Tibial nerve (tissue), 4 donors: ENCODE results near the gene HAGHL. TPM values are rescaled to one million over a fixed set of nuclear protein-coding genes. Genes with fewer than 3 reads are reported as not detected.

Experiments used
- DNase-seq, 2 donors: peaks; one replicate each; pipeline ENCODE4 v3.0.0-alpha.2; 2019; ENCODE audit warnings: low spot score in 2 of 2
- H3K27ac ChIP-seq, 4 donors: fragments of 200-600 bp; sonication (generic) in 3 of 4; one replicate each; pipeline ENCODE4 v1.5.1; 2017 to 2019; ENCODE audit warnings: mild to moderate bottlenecking in 1 of 4
- H3K27me3 ChIP-seq, 2 donors: fragments of 200-600 bp; sonication (generic) in 1 of 2; one replicate each; pipeline versions ENCODE4 v1.5.1 to v1.6.0; 2017 to 2019
- H3K36me3 ChIP-seq, 3 donors: fragments of 200-600 bp; sonication (generic); one replicate each; pipeline ENCODE4 v1.5.1; 2018 to 2019
- H3K4me1 ChIP-seq, 4 donors: fragments of 200-600 bp; sonication (generic) in 3 of 4; one replicate each; pipeline ENCODE4 v1.5.1; 2017 to 2019
- H3K4me3 ChIP-seq, 4 donors: fragments of 200-600 bp; sonication (generic) in 3 of 4; one replicate each; pipeline ENCODE4 v1.5.1; 2017 to 2019; ENCODE audit warnings: mild to moderate bottlenecking in 1 of 4, moderate library complexity in 1 of 4
- H3K9me3 ChIP-seq, 4 donors: fragments of 200-600 bp; sonication (generic) in 3 of 4; one replicate each; pipeline ENCODE4 v1.5.1; 2017 to 2019
- CTCF ChIP-seq, 5 experiments: fragments of 200-600 bp in 3 of 5; fragments of 450-650 bp in 2 of 5; sonication (generic) in 3 of 5; IDR thresholded peaks; one replicate each; pipeline ENCODE4 v1.5.1; 2016 to 2019; ENCODE audit warnings: antibody characterized with exemption in 5 of 5, mild to moderate bottlenecking in 3 of 5, moderate library complexity in 2 of 5
- EP300 ChIP-seq, 2 donors: sonication (generic); formaldehyde crosslinking; IDR thresholded peaks; one replicate each; pipeline ENCODE4 v1.6.1; 2017; ENCODE audit warnings: antibody characterized with exemption in 2 of 2, mild to moderate bottlenecking in 1 of 2
- POLR2A ChIP-seq, 2 donors: fragments of 450-650 bp; IDR thresholded peaks; one replicate each; pipeline ENCODE4 v1.6.1; 2017; ENCODE audit warnings: antibody characterized with exemption in 2 of 2, mild to moderate bottlenecking in 2 of 2, moderate library complexity in 2 of 2
- WGBS, 2 donors: methylation state at CpG; one replicate each; pipeline ENCODE4 v1.1.5; 2018; 5-methylcytosine and 5-hydroxymethylcytosine counted together
- total RNA-seq, 4 donors: library from RNA; depleted of rRNA; stranded (reverse); fragments of >200 nt; gene quantifications; one replicate each; pipeline ENCODE4 v1.1.0, GENCODE V29; 2016

HAGHL gene
- total RNA-seq, 4 donors from 2014 or later: 3.5 to 18.0 (median 6.3) TPM

GRCh38 chr16:716200-716568 is 10.7 kb upstream of the HAGHL start:
- Histone ChIP-seq H3K27me3 (peaks cover 0 to 5% of the 10 kb centered on the region in 2 donors), H3K4me1 (peaks cover 0 to 74% (median 43%) of the 10 kb centered on the region in 4 donors), H3K36me3 (no peaks in the 10 kb centered on the region), H3K4me3 (peak overlapping the region; percentile 49 to 89 (median 66)), H3K9me3 (no peaks in the 10 kb centered on the region), H3K27ac (peak overlapping the region; percentile 55 to 88 (median 81))
- DNase-seq: peak in 1 of 2 donors; percentile 38
- peak in 1 of 2 donors; percentile 53 for TF ChIP-seq EP300 (IDR thresholded peaks at IDR 0.05)
- TF ChIP-seq POLR2A (IDR thresholded peaks at IDR 0.05): no peak
- WGBS, 2 donors: 8 to 10% methylated on average over 4 to 7 of the region's 12 CpGs

GRCh38 chr16:716768-717325 is 10.1 kb upstream of the HAGHL start:
- TF ChIP-seq POLR2A (IDR thresholded peaks at IDR 0.05): no peak
- no peak for TF ChIP-seq EP300 (IDR thresholded peaks at IDR 0.05)
- no peak for TF ChIP-seq CTCF (IDR thresholded peaks at IDR 0.05)
- no peak for DNase-seq
- Histone ChIP-seq H3K27me3 (no peaks in the 10 kb centered on the region), H3K9me3 (no peaks in the 10 kb centered on the region), H3K4me3 (peak overlapping the region in 3 of 4 donors; percentile 49 to 89 (median 68)), H3K27ac (peak overlapping the region; percentile 46 to 88 (median 72)), H3K36me3 (no peaks in the 10 kb centered on the region), H3K4me1 (peaks cover 0 to 74% (median 46%) of the 10 kb centered on the region in 4 donors)
- WGBS, 2 donors: 52 to 76% methylated on average over 21 to 28 of the region's 29 CpGs

GRCh38 chr16:717450-718245 is 9.3 kb upstream of the HAGHL start:
- Histone ChIP-seq H3K36me3 (no peaks in the 10 kb centered on the region), H3K4me1 (peaks cover 0 to 77% (median 47%) of the 10 kb centered on the region in 4 donors), H3K27me3 (no peaks in the 10 kb centered on the region), H3K4me3 (peak overlapping the region in 1 of 4 donors; percentile 89), H3K9me3 (no peaks in the 10 kb centered on the region), H3K27ac (peak overlapping the region in 3 of 4 donors; percentile 60 to 88 (median 88))
- TF ChIP-seq POLR2A (IDR thresholded peaks at IDR 0.05) (no peak), CTCF (IDR thresholded peaks at IDR 0.05) (no peak), EP300 (IDR thresholded peaks at IDR 0.05) (no peak)
- DNase-seq: no peak
- 35 to 57% methylated on average over 21 to 25 of the region's 32 CpGs for WGBS, 2 donors

GRCh38 chr16:718389-718788 is 8.5 kb upstream of the HAGHL start:
- DNase-seq: no peak
- H3K9me3 ChIP-seq: no peaks in the 10 kb centered on the region
- no peak for TF ChIP-seq CTCF (IDR thresholded peaks at IDR 0.05)
- TF ChIP-seq EP300 (IDR thresholded peaks at IDR 0.05): no peak
- no peak for TF ChIP-seq POLR2A (IDR thresholded peaks at IDR 0.05)
- H3K27me3 ChIP-seq: no peaks in the 10 kb centered on the region
- no peaks in the 10 kb centered on the region for H3K36me3 ChIP-seq
- H3K4me3 ChIP-seq: no peak overlapping the region
- peaks cover 0 to 77% (median 47%) of the 10 kb centered on the region in 4 donors for H3K4me1 ChIP-seq
- H3K27ac ChIP-seq: peak overlapping the region in 3 of 4 donors; percentile 60 to 88 (median 88)
- WGBS, 2 donors: 57 to 85% methylated on average over 6 to 8 of the region's 9 CpGs

- no peaks in the 10 kb centered on the region for H3K36me3 ChIP-seq
- peak overlapping the region in 2 of 4 donors; percentile 88 for H3K27ac ChIP-seq
- no peak overlapping the region for H3K4me3 ChIP-seq
- H3K27me3 ChIP-seq: no peaks in the 10 kb centered on the region
- no peak for DNase-seq
- H3K4me1 ChIP-seq: peaks cover 0 to 75% (median 47%) of the 10 kb centered on the region in 4 donors
- H3K9me3 ChIP-seq: no peaks in the 10 kb centered on the region
- no peak for TF ChIP-seq POLR2A (IDR thresholded peaks at IDR 0.05)
- TF ChIP-seq CTCF (IDR thresholded peaks at IDR 0.05): no peak
- no peak for TF ChIP-seq EP300 (IDR thresholded peaks at IDR 0.05)
- 62 to 77% methylated on average over 6 of the region's 6 CpGs for WGBS, 2 donors
Observed at GRCh38 chr16:718922-719321, 8.0 kb upstream of the HAGHL start.
